ENCODE data around the gene SNX15.

The SNX15 gene

DNA sequence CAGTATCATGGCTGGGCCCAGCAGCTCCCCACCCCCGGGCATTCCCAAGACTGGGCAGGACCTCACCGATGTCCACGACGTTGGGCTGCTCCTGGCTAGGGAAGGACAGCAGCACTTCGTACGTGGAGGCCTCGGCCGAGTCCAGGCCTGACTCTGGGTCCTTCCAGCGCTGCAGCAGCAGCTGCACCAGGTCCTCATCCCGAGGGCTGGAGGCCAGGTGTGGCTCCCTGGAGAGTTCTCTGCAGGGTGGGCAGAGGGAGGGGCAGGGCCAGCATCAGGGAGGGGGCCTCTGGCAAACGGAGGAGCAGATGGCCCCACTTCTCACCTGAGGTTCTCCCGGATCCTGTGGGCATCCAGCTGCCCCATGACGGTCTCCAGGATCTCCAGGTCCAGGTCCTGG is 30.8 kb downstream of the SNX15 start:
- no peak for DNase-seq

GRCh38 chr11:65058419-65059054 is 31.3 kb downstream of the SNX15 start, which contains the start of gene NAALADL1:
Gene NAALADL1, minus strand, starts transcription at chr11:65058553. Its CDS starts 32 bp downstream, at chr11:65058521.
- DNase-seq: no peak

DNA sequence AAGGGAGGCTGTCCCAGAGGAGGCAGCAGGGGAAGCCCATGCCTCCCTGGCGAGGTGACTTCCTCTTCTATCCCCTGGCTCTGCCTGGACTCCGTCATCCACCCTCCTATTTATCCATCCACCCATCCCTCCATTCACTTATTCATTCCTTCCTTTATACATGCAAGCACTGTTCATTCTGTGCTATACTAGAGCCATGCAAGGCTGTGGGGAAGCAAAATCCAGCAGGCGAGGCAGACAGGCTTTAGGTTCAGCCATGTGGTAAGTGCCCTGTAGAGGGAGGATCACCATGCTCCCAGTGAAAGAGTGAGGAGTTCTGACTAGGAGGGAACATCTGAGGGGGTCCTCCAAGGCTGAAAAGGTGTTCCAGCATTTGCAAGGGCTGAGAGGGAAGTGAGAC is 32.3 kb downstream of the SNX15 start:
- DNase-seq: no peak

DNA sequence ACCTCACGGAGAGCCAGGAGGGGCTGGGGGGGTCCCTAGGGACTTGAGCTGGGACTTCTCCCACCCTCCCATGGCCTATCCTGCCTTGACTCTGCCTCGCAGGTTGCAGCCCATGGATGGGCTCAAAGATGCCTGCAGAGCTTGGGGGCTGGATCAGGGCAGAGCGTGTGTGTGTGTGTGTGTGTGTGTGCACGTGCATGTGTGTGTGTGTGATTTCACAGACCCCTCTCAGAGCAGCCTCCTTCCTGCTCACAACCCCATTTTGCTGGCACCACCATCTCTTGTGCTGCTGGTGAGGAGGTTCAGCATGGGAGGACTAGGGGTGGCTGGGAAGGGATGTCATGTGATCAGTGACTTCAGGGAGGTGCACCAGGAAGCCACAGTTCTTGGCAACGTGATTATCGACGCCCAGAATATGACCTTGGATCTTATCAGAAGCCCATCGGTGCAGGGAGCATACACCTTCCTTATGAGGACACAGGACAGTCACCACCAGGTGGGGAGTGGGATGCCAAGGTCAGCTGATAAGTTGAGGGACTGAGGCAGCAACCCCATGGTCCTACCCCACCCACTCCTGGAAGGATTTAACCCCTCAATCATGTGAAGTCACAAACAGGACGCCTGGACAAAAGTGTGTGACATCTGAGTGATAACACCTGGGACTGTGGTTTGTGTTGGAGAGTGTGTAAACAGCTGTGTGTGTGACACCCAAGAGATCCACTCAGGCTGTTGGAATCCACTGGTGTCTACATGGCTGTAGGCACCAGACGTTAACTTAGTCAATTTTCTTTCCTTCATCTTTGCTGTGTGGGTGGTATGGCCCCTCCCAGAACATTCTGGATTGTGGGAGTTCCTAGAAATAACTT is 33.0 kb downstream of the SNX15 start:
- DNase-seq: no peak

DNA sequence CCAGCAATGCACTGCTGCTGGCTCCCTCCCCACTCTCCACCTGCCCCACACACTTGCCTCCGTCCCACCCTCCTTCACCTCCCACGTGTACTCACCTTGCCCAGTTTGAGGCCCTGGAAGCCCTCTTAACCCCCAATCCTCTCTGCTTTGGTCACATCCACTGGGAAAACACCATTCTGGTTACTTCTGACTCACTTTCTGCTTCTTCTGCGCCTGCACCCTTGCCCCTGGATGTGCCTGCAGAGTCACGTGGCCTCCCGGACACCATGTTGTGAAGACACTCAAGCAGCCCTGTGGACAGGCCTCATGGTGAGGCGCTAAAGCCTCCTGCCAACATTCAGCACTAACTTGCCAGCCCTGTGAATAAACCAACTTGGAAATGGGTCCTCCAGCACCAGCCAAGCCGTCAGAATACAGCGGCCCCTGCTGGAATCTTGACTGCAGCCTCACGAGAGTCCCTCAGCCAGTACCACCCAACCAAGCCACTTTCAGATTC is 33.7 kb downstream of the SNX15 start:
- no peak for DNase-seq

- DNase-seq: no peak
These were observed 36.3 kb downstream of the SNX15 start for GRCh38 chr11:65063532-65063931.

DNA sequence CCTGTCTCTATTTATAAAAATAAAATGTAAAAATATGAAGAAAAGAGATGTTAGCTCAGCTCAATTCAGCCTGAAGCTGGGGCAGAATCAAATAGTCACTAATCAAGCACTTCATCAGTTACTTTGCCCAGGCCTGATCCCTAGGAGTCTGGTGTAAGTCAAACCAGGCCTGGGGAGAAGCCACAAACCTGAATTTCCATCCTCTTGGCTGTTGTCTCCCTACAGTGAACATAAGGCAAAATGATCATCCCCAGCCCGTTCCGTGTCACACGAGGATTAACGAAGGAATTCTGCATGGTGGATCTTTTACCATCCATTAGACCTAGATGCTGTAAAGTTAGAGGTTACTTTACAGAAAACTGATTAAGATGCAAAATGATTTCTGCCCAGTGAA is 37.6 kb downstream of the SNX15 start:
- no peak for DNase-seq

GRCh38 chr11:65065851-65066250 is 38.6 kb downstream of the SNX15 start:
- no peak for DNase-seq

- no peak for DNase-seq
These were observed 39.1 kb downstream of the SNX15 start for GRCh38 chr11:65066315-65066714.

DNA sequence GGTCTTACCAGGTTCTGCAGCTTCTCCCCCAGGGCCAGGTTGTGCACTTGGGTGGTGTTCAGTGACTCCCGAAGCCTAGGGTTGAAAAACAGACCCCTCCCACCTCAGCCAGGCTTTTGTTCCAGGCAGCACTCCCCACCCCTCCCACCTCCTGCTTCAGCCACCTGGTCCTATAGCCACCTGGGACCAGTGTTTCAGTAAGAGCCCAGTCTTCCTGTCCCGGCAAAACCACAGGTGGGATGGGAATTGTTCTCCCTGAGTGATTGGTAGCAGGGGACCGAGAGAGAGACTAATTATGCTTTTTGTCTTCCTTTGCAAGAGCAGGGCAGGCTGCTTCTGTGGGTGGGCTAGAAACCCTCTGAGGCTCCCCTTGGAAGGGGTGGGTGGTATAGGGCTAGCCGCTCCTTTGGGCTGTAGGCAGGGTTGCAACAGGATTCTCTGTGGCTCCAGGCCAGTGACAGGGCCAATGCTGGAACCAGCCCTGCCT is 39.6 kb downstream of the SNX15 start:
- no peak for DNase-seq

GRCh38 chr11:65067446-65067845 is 40.2 kb downstream of the SNX15 start:
- DNase-seq: no peak

DNA sequence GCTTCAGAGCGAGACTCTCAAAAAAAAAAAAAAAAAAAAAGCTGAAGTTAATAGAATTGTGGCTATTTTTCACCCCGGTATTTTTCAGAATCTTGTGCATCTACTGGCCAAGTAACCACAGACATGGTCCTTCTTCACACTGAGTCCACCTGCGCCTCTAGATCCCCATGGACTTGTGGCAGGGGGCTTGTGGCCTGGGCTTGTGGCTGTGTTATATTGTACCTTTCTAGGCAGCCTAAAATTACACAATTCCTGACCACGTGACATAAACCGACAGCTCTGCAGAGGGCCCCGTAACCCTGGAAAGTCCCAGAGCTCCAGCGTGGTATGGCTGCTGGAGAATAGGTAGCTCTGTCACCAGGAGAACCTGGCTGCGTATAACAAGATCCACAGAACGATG is 42.0 kb downstream of the SNX15 start:
- DNase-seq: peak; percentile 33

- DNase-seq: no peak
These were observed 44.8 kb downstream of the SNX15 start for GRCh38 chr11:65071907-65072630.

GRCh38 chr11:65072631-65072966 is 45.4 kb downstream of the SNX15 start:
- DNase-seq: no peak

- DNase-seq: no peak
These were observed 50.2 kb downstream of the SNX15 start for GRCh38 chr11:65077451-65077850.

DNA sequence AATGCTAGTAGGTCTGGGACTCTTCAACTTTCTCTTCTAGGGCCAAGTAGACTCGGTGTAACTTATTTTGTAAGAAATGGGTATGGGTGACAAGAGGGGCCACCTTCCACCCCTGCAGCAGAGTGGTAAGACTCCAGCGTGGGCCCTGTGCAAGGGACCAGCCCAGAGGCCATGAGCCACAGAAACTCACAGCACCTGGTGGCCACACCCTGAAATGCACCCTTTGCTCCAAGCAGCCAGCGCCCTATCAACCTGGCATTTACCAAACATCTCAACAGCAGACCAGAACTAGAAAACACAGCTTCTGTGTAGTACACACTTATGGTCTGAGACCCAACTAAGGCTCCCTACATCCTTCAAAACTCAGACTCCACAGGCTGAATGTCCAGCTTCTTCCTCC is 50.9 kb downstream of the SNX15 start:
- peak; percentile 71 for DNase-seq

DNA sequence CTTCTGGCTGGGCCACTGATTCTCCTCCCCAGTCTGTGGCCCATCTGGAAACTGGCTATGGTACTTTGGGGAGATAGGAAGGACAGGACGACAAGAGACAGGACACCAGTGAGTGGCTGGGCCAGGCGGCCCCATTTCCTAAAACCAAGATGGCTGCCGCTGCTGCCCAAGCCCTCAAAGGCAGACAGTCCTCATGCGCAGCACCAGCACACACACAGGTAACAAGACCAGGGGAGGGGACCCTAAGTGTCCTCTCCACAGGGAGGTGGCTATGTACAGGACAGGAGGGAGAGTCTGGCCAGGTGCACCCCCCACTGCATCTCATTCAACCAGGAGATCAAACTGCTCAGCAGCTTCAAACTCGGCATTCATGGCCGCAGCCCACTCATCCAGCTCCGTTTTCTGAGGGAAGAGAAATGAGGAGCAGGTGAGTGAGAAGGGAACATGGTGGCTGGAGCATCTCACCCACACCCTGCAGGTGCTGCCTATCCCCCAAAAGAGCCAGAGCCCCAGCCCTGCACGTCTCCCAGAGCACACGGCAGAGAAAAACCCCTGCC is 51.6 kb downstream of the SNX15 start:
- DNase-seq: no peak

DNA sequence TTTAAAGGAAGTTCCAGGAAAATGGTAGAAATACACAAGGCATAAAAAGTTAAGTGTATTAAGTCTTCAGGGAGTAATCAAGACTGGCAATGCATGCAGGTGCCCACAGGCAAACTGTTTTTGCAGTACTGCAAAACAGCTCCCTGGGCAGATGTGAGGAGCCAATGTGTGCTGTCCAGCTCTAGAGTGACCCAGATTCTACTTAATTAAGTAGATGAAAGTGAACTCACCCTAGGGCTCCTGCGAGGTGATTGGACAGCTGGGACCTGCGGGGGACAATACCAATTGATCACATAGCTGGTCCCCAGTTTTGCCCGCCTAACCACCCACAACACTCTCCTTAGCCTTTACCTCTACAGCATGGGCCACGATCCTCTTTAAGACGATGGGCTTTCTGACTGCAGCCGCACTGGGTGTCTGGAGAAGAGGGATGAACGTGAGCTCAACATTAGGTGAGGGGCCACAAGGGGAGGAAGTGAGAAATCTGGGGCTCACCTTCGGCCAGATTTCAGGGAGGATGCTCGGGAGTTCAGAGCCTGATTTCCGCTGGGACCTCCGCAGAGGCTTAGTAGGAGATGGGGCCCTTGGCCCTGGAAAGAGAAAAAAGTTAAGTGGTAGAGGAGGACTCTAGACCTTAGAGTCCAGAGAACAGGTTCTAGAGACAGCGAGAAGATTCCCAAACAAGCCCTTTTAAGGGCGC is 56.0 kb downstream of the SNX15 start:
- DNase-seq: peak; percentile 17

DNA sequence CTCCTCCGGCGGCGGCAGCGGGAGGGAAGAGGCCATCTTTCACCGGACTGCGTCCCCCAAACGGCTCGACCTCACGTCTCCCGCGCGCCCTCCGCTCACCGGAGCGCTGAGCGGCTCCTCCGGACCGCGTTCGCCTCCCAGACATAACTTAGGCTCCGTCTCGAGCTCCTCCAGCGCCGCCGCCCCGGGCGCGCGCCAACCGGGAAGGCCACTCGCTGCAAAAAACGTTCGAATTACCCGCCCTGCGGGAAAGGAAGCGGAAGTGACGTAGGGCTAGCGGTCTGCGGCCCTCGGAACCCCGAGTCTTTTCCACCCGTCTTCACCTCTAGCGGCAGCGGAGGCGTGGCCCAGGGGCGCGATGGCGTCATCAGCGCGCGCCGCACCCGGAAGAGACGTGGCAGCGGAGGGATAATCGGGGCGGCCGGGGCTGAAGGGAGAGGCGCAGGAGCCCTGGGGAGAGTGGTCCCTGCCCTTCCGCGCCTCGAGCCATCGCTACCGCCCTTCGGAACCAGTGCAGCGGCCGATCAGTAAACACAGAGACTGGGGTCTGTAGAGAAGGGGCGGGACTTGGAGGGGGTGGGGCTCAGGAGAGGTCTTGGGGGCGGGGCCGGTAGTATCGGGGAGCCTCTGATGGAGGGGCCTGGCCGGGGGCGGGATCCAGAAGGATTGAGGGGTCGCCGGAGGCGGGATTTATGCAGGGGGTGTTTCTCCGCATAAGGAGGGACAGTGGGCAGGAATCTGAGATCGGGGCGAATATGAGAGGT is 56.8 kb downstream of the SNX15 start, which contains the start of the genes CDCA5 and ZFPL1:
Gene CDCA5 (minus strand): TSS at position 207 of the 764 bp plus-strand sequence. CDS start 62 bp downstream, at position 145.
Gene ZFPL1 (plus strand): TSS at position 389 of the 764 bp plus-strand sequence. CDS start 477 bp downstream, outside the sequence.
- DNase-seq: peak; percentile 98

DNA sequence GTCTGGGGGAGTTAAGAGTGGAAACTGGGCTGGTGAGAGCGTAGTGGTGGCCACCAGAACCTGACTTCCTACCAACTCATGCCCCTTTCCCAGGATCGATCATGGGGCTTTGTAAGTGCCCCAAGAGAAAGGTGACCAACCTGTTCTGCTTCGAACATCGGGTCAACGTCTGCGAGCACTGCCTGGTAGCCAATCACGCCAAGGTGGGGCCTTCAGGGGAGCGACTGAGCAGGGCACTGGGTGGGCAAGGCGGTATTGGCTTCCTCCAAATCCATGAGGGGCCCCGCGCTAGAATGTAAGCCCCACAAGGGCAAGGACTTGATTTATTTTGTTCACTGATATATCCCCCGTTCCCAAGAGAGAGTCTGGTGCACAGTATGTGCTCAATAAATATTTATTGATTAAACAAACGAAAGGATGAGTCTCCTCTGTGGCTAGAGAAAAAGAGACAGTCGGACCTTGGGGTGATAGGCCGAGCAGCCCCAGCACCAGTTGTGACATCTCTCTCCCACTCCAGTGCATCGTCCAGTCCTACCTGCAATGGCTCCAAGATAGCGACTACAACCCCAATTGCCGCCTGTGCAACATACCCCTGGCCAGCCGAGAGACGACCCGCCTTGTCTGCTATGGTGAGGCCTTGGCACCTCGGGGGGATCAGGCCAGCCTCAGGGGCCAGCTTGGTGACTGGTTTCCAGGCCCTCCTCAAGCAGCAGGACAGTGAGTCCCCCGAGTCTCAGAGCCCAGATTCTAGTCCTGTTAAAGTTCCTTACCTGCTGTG is 57.5 kb downstream of the SNX15 start:
- DNase-seq: no peak

- no peak for DNase-seq
These were observed 58.2 kb downstream of the SNX15 start for GRCh38 chr11:65085446-65085845.
